IPS DF 4.7 (cell line): ENCODE results near the gene ST7L.

Source experiments
- DNase-seq: peaks from one replicate; pipeline ENCODE4 v3.0.0-alpha.2; 2013; ENCODE audit warnings: low spot score; ENCODE audit errors: extremely low read depth

Gene ST7L

GRCh38 chr1:112546076-112546475 is 72.9 kb downstream of the ST7L start:
- DNase-seq, result no peak

- no peak for DNase-seq
These were observed 74.2 kb downstream of the ST7L start for GRCh38 chr1:112544751-112545150.

GRCh38 chr1:112544011-112544688 is 74.8 kb downstream of the ST7L start:
- DNase-seq, result no peak

GRCh38 chr1:112542206-112542973 is 76.6 kb downstream of the ST7L start:
- no peak for DNase-seq

DNA sequence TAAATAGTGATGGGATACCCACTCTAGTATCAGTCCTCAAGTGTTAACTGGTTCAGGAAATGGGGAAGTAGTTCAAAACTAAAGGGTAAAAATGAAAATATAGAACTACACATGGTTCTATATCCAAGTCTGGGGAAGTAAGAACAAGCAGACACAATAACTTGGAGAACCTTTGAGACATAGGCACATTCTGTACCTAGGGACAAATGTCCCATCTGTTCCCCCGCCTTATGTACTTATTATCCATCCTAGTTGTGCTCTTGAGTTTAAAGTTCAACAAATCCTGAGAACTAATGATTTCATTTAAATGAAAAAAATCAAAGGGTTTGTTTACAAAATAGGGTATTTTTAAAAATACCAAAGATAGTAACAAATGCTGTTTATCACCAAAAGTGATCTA is 77.6 kb downstream of the ST7L start:
- no peak for DNase-seq

DNA sequence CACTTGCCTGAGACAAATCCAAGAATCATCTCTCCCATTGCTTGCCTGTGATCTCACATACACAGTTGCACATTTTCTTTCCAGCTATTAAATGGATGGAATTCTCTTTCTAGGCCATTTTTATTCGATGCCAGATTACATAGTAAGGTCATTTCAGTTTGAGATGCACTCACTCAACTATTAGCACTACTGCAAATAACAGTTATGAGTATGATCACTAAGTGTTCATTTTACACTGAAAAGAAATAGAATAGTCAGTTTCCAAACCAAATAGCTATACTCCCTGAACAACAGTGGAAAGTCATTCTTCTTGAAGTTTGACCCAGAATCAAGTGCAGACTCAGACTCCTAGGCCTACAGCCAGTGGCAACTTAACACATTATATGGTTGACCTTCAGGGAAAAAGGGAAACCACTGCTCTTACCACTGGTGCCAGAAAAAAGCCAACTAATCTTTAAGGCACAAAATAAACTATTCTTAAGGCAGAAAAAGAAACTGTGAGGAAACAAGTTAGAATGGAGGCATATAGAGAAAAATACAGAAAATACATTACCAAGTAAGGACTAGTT is 78.6 kb downstream of the ST7L start:
- DNase-seq, result no peak

GRCh38 chr1:112538883-112539282 is 80.1 kb downstream of the ST7L start:
- DNase-seq, result no peak

DNA sequence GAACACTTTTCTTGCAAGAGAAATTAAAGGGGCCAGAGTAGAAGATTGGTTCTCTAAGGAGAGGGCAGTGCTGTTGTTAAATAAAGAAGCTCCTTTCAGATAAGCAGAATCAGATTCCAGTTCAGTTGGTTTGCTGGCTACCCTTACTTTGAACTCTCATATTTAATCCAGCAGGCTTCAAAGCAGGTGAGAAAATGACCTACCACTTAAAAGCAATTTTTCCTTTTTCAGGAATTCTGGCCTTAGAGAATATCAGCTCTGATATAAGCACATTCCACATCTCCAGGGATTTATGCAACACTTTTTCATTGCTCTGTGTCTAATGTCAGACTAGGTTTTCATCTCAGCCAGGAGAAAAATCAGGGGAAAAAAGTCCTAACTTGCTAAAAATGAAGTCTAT is 81.5 kb downstream of the ST7L start:
- DNase-seq, result no peak

GRCh38 chr1:112536561-112536960 is 82.4 kb downstream of the ST7L start:
- no peak for DNase-seq

DNA sequence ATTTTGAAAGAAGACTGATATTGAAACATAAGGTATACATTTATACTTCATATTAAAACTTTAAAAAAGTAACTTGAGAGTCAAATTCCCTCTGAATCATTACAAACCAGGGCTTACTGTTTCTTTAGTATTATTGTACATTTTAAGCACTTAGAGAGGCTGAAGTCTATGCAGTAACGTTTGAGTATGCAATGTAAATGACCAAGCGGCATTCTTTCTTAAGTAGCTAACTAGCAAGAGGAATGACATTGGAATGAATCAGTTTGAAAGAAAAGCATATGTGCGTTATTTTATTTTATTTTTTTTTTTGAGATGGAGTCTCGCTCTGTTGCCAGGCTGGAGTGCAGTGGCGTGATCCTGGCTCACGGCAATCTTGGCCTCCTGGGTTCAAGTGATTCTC is 85.9 kb downstream of the ST7L start:
- DNase-seq, result no peak

GRCh38 chr1:112532064-112532463 is 86.9 kb downstream of the ST7L start:
- no peak for DNase-seq

GRCh38 chr1:112530832-112531231 is 88.1 kb downstream of the ST7L start:
- no peak for DNase-seq

- no peak for DNase-seq
These were observed 89.6 kb downstream of the ST7L start for GRCh38 chr1:112529301-112529700.

- no peak for DNase-seq
These were observed 90.9 kb downstream of the ST7L start for GRCh38 chr1:112528076-112528475.

DNA sequence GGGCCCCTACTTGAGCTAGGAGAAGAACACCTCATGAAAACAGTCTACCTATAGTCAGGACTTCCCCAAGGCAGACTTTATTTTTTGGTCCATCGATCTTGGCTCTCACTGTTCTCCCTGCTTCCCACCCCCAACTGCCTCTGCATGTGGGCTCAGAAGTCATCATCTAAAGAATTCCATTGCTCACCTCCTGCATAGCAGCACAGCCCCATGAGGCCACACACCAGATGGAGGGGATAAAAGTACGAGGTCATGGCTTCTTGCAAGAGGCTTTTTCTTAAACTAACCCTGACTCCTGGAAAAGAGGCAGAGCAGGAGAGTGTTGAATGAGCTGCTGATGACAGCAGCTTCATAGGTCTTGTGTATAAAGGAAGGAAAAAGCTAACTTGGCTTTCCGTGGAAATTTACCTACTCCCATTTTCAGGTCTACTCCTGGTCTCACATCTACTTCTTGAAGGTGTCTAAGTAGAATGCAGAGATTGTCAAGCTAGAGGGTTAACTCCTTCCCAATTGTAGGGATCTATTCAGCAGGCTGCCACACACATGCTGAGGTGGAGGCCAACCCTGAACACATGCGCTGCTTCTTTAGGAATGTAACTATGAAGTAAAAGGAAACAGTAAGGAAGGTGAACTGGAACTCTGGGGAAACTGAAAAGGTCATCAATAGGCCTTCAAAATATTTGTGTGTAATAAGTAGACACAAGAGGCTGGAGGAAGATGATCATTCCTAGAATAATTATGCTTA is 91.5 kb downstream of the ST7L start:
- DNase-seq, result no peak

DNA sequence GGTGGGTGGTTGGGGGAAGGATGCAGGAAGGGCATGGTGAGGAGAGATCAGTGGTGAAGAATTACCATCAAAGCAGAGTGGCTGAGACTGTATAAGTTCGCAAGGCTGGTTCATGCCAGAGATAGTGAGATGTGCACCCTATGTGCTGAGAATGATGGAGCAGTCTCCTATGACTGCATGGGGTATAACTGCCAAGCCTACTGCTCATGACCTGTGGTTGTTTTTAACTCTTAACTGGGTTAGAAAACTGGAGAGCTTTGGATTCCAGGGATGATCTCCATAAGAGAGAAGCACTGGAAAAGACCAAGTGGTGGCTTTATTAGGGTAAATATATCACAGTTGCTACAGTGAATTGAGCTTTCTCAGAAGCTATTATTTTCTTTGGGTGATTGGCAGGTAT is 94.0 kb downstream of the ST7L start:
- no peak for DNase-seq

- no peak for DNase-seq
These were observed 94.7 kb downstream of the ST7L start for GRCh38 chr1:112524251-112524650.

DNA sequence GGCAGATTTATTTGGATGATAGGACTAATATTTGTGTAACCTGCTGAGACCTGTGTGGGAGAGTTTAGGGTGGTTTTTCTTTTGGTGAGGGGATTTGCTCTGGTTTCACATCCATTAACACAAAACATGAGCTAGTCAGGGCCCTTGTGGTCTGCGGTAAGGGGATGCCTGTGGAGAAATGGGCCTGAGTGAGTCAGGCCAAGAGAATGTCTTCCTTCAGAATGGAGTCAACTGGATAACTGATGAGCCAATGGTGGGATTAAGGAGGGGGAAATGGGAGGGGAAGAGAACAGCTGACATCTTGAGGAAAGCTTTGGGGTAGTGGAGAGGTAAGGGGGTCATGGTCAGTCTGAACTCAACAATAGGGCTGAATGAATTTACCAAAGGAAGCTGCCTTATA is 96.3 kb downstream of the ST7L start:
- DNase-seq, result no peak

- no peak for DNase-seq
These were observed 98.8 kb downstream of the ST7L start for GRCh38 chr1:112520166-112520565.

- no peak for DNase-seq
These were observed 100.8 kb downstream of the ST7L start for GRCh38 chr1:112518186-112518585.

GRCh38 chr1:112517646-112518045 is 101.3 kb downstream of the ST7L start:
- DNase-seq, result no peak

- DNase-seq, result no peak
These were observed 101.7 kb downstream of the ST7L start for GRCh38 chr1:112517231-112517630.
